Stomach smooth muscle (tissue), 2 donors: ENCODE data around the gene TEKT3.

Experiments used
- H3K27ac ChIP-seq: one replicate; pipeline ENCODE4 v1.7.0; 2013; ENCODE audit warnings: mild to moderate bottlenecking, low read length, inconsistent platforms
- H3K27me3 ChIP-seq, 2 donors: one replicate each; pipeline ENCODE4 v1.7.0; 2013; ENCODE audit warnings: low read length in 2 of 2; ENCODE audit not compliant: insufficient read depth in 2 of 2, control insufficient read depth in 1 of 2
- H3K36me3 ChIP-seq, 2 donors: one replicate each; pipeline ENCODE4 v1.7.0; 2013; ENCODE audit warnings: low read length in 2 of 2; ENCODE audit not compliant: control insufficient read depth in 2 of 2, insufficient read depth in 2 of 2
- H3K4me1 ChIP-seq: one replicate; pipeline ENCODE4 v1.7.0; 2013; ENCODE audit warnings: low read length; ENCODE audit not compliant: control insufficient read depth, insufficient read depth
- H3K4me3 ChIP-seq, 2 donors: one replicate each; pipeline ENCODE4 v1.7.0; 2013; ENCODE audit warnings: low read length in 2 of 2
- H3K9ac ChIP-seq, 2 donors: one replicate each; pipeline ENCODE4 v1.7.0; 2013; ENCODE audit warnings: low read length in 2 of 2, mild to moderate bottlenecking in 1 of 2
- H3K9me3 ChIP-seq, 2 donors: one replicate each; pipeline ENCODE4 v1.7.0; 2013; ENCODE audit warnings: low read length in 2 of 2; ENCODE audit not compliant: control insufficient read depth in 2 of 2
- donor health status: healthy.
- donor health status: Pancreatic carcinoma.

The TEKT3 gene

DNA sequence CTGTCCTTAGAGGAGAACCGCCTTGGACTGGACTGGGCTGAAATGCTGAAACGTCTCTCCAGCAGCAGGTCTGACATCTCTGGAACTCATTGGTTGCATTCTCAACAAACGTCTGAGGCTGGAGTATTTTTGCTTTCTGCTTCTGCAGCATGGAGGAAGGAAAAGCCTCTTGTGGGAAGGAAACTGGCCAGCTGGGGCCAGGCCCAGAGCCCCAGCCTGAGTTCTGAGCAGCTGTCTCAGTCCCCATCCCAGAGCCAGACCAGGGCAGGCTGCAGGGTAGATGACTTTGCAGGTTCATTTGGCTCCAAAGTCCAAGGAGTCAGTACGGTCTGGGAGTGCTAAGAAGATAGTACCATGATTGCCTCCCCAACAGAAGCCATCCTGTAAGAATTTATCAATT lies 18.3 kb downstream of the TEKT3 start:
- Histone ChIP-seq H3K9me3 (no peaks in the 10 kb centered on the region), H3K27me3 (no peaks in the 10 kb centered on the region), H3K9ac (no peak overlapping the region), H3K36me3 (no peaks in the 10 kb centered on the region), H3K27ac (no peak overlapping the region), H3K4me1 (peaks cover 2% of the 10 kb centered on the region), H3K4me3 (no peak overlapping the region)

DNA sequence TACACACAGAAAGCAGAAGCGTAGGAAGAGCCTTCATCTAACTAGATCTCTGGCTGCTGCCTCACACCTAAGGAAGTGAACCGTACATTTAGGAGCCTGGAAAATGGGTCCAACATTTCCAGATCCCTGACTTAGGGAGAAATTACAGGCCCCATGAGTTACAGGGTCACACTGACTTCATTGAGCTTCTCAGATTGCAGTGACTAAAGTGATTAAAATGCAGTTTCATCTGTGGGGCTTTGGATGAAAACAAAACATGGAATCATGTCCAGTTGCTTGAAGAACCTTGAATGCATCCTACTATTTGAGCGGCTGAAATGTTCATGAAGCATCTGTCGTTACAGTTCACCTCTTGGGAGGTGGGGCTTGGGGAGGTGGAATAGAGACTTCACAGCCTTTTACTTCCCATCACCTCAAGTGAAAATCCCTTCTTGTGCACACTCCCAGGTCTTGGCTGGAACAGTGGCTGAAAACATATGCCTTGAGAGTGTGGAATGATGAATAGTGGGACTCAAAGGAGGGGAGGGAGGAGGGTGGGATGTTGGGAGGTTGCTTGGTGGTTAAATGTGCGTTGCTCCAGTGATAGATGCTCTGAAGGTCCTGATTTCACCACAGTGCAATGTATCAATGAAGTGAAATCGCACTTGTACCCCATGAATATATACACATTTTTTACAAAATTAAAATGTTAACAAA lies 19.7 kb downstream of the TEKT3 start:
- no peak overlapping the region for H3K4me3 ChIP-seq
- no peak overlapping the region for H3K9ac ChIP-seq
- H3K27ac ChIP-seq: no peak overlapping the region
- peaks cover 3% of the 10 kb centered on the region for H3K4me1 ChIP-seq
- no peaks in the 10 kb centered on the region for H3K36me3 ChIP-seq
- no peaks in the 10 kb centered on the region for H3K27me3 ChIP-seq
- no peaks in the 10 kb centered on the region for H3K9me3 ChIP-seq

DNA sequence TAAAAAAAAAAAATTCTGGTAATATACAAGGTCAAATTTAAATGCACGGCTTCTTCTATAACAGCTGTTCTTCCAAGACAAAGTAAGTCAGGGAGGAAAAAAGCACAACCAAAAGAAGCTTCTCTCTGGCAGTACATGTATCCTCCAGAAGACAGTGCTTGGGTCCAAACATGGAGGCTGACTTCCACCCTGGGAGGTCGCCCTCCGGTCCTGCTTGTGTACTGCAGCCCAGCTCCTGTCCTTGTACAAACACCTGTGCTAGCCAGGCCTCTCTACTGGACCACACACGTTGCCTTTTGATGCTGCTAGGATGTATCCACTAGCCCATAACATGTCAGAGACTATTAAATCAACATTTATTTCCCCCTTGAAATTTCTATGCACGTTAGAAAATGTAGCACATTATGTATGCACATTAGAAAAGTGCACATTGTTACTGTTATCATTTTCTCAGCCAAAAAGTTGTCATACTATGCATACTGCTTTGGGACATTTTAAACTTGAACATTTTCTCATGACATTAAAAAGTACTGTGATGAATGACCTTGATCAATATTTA lies 21.9 kb downstream of the TEKT3 start:
- peaks cover 4% of the 10 kb centered on the region for H3K4me1 ChIP-seq
- H3K9ac ChIP-seq: no peak overlapping the region
- no peak overlapping the region for H3K4me3 ChIP-seq
- H3K27ac ChIP-seq: no peak overlapping the region
- H3K9me3 ChIP-seq: no peaks in the 10 kb centered on the region
- H3K27me3 ChIP-seq: no peaks in the 10 kb centered on the region
- no peaks in the 10 kb centered on the region for H3K36me3 ChIP-seq

DNA sequence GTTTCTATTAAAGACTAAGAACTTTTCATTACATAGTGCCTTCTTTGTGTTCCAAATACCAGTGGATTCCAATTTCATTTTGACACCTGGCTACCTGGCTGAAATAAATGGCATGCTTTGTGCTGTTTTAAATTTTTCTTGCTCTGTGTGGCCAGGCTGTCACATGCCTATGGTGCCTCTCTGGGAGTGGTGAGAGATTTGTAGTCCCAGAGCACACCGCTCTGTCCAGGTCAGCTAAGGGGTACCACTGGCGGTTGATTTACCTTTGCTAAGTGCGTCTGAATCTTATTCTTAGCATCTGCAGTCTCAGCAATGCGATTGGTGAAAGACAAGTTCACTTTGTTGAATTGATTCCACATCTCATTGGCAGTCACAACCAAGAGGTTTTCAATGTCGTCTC lies 29.4 kb downstream of the TEKT3 start:
- Histone ChIP-seq H3K36me3 (no peaks in the 10 kb centered on the region), H3K9me3 (no peaks in the 10 kb centered on the region), H3K4me3 (no peak overlapping the region), H3K27me3 (no peaks in the 10 kb centered on the region), H3K4me1 (peaks cover 6% of the 10 kb centered on the region), H3K9ac (no peak overlapping the region), H3K27ac (no peak overlapping the region)

DNA sequence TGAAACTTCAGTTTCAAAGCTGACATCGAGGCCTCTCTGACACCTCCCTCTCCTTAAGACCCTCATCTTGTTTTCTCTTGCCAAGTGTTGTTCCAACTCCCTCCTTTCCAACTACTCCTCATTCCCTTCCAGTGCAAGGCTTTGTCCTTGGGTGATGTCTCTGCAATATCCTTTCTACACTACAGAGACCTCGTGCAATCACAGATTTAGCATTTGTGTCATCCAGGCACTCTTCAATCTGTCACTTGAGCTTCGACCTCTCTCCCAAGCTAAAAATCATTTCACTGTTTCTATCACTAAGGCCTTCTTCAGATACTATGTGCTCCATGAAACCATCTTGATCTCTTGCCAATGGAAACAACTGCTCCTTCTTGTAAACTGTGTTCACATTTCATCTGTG lies 31.6 kb downstream of the TEKT3 start:
- H3K36me3 ChIP-seq: no peaks in the 10 kb centered on the region
- H3K9ac ChIP-seq: no peak overlapping the region
- H3K27ac ChIP-seq: no peak overlapping the region
- H3K9me3 ChIP-seq: no peaks in the 10 kb centered on the region
- H3K27me3 ChIP-seq: no peaks in the 10 kb centered on the region
- H3K4me3 ChIP-seq: no peak overlapping the region
- H3K4me1 ChIP-seq: peaks cover 11% of the 10 kb centered on the region

DNA sequence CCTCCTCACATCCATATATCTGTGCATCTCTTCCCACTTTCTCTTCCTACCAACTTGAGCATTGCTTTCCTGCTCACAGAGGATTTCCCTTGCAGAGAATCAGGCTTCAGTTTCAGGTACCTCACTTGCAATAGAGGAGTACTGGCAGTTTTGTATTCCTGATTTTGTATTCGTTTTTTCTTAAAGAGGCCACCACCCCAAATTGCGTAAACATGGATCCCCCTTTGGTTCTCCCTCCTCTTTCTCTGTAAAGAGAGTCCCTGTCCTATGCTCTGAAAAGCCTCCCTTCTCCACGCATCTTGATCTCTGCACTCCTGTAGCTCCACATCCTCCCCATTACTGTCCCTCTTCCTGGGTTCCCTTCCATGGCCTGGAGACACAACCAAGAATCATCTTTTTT lies 32.2 kb downstream of the TEKT3 start:
- Histone ChIP-seq H3K9me3 (no peaks in the 10 kb centered on the region), H3K9ac (no peak overlapping the region), H3K27me3 (no peaks in the 10 kb centered on the region), H3K27ac (no peak overlapping the region), H3K36me3 (no peaks in the 10 kb centered on the region), H3K4me3 (no peak overlapping the region), H3K4me1 (peaks cover 12% of the 10 kb centered on the region)

DNA sequence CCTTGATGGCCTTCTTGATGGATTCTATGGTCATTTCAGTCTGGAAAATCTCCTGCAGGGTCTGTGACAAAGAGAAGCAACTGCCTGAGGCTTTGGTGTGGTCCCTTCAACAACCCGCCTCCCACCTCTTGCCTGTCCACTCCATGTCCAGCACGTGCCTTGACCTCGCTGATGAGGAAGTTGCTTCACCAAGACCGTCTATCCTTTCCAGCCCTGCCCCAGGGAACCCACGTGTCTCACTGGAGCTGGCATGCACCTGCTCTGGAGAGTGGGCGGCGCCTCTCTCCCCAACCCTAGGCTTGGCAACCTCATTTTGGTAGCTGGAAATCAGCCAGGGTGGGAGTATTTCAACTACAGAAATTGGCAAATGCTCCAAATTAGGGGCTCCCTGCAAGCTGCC lies 32.6 kb downstream of the TEKT3 start:
- no peak overlapping the region for H3K9ac ChIP-seq
- no peak overlapping the region for H3K27ac ChIP-seq
- H3K4me1 ChIP-seq: peaks cover 12% of the 10 kb centered on the region
- no peak overlapping the region for H3K4me3 ChIP-seq
- no peaks in the 10 kb centered on the region for H3K36me3 ChIP-seq
- no peaks in the 10 kb centered on the region for H3K9me3 ChIP-seq
- no peaks in the 10 kb centered on the region for H3K27me3 ChIP-seq

DNA sequence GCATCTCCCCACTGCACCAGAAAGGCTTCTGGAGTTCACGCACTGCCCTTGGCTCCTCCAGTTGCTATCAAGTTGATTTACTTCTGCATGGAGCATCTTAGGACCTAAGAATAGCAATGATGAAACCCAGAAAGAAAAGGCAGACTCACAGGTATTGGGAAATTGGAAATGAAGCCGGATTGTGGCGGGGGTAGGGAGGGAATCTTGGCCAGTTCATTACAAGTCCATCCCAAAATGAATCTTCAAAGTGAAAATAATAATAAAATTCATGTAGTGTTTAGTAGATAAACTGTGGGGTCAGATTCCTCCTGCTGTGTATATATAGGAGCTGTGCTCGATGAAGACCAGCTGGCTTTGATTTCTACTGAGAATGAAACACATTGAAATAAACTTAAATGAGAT lies 33.7 kb downstream of the TEKT3 start:
- no peaks in the 10 kb centered on the region for H3K36me3 ChIP-seq
- H3K27ac ChIP-seq: no peak overlapping the region

DNA sequence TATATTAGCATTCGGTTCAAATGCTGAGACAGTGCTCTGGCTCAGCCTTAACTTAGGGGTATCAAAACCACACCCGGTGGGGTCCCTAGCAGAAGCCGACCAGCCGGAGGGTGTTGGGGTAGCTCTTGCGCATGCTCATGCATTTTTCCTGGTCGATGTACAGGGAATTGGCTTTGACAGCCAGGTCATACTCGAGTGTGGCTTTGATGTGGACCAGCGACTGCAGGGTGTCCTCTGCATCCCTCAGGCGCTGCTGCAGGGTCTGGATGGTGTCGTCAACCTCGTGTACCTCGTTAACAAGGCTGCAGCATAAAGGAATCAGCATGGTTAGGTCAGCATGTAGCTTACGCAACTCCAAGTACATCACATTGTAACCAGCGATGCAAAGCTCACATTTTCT lies 37.5 kb downstream of the TEKT3 start:
- H3K4me3 ChIP-seq: no peak overlapping the region
- no peak overlapping the region for H3K27ac ChIP-seq
- H3K9me3 ChIP-seq: no peaks in the 10 kb centered on the region
- no peak overlapping the region for H3K9ac ChIP-seq
- H3K4me1 ChIP-seq: peaks cover 12% of the 10 kb centered on the region
- no peaks in the 10 kb centered on the region for H3K27me3 ChIP-seq
- H3K36me3 ChIP-seq: no peaks in the 10 kb centered on the region

More for the DNA sequence above, 33.7 kb downstream of the TEKT3 start:
- no peak overlapping the region for H3K9ac ChIP-seq
- no peak overlapping the region for H3K4me3 ChIP-seq
- no peaks in the 10 kb centered on the region for H3K9me3 ChIP-seq
- H3K27me3 ChIP-seq: no peaks in the 10 kb centered on the region
- H3K4me1 ChIP-seq: peaks cover 12% of the 10 kb centered on the region

DNA sequence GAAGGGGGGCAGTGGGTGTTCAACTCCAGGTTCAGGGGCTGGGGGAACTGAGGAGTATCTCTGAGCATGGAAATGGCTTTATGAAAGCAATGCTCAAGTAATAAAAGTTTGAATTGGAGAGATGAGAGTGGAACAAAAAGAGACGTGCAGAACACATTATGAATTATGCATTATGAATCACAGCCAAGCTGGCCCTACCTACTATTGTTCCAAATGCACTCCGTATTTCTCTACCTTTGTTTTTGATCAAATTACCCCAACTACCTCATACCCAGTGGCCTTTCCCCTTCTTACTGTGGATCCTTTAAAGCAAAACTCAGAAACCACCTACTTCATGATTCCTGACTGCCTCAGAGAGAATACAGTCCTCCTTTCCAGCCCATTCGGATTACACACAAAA lies 38.1 kb downstream of the TEKT3 start:
- Histone ChIP-seq H3K27me3 (no peaks in the 10 kb centered on the region), H3K36me3 (no peaks in the 10 kb centered on the region), H3K4me3 (no peak overlapping the region), H3K9ac (no peak overlapping the region), H3K9me3 (no peaks in the 10 kb centered on the region), H3K4me1 (peaks cover 12% of the 10 kb centered on the region), H3K27ac (no peak overlapping the region)

DNA sequence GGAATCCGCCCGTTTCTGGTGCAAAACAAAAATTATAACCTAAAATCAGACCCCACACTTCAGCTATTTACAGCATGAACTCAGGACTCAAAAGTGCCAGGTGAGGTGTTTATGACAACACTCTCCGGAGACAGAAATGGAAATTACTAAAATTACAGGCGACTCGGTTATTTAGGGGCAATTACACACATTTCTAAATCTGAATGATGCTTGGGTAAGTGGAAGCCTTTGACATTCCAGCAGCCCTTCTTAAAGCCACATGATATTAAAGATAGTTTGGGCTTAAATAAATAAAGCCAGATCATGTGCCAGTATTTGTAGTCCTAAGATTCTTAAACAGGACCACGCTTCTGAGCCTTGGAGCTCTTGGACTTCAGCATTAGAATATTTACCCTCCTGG lies 39.6 kb downstream of the TEKT3 start:
- H3K4me1 ChIP-seq: peaks cover 9% of the 10 kb centered on the region
- H3K9me3 ChIP-seq: no peaks in the 10 kb centered on the region
- no peaks in the 10 kb centered on the region for H3K36me3 ChIP-seq
- no peak overlapping the region for H3K4me3 ChIP-seq
- H3K27ac ChIP-seq: no peak overlapping the region
- H3K9ac ChIP-seq: no peak overlapping the region
- H3K27me3 ChIP-seq: no peaks in the 10 kb centered on the region
